Measurements from ENCODE around the gene INSC.

DNA sequence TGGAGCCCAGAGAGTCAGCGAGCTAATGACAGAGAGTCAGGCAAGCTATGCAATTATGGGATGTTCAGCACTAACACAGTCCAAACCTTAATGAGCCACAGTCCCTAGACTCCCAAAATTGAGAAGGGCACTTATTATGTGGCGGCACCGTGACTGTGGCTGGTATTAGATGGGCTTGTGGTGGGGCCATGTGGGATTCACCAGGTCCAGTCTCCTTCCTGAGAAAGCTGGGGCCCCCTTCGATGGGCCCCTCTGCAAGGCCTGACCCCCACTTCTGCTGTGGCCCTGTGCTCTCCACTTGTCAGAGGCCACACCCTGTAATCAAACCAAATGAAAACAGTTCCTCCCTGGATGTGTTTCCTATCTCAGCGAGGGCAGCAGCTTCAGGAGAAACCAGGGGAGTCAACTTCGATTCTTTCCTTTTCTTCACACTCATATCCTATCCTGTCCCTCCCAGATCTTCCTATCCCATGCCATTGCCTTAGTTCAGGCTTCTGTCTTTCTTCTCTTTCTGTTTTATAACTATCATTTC lies 42.9 kb downstream of the INSC start:
- TF ChIP-seq POLR2A (IDR thresholded peaks at IDR 0.05) (no peak), EP300 (IDR thresholded peaks at IDR 0.05) (no peak)
- TF ChIP-seq, protein P1, sequence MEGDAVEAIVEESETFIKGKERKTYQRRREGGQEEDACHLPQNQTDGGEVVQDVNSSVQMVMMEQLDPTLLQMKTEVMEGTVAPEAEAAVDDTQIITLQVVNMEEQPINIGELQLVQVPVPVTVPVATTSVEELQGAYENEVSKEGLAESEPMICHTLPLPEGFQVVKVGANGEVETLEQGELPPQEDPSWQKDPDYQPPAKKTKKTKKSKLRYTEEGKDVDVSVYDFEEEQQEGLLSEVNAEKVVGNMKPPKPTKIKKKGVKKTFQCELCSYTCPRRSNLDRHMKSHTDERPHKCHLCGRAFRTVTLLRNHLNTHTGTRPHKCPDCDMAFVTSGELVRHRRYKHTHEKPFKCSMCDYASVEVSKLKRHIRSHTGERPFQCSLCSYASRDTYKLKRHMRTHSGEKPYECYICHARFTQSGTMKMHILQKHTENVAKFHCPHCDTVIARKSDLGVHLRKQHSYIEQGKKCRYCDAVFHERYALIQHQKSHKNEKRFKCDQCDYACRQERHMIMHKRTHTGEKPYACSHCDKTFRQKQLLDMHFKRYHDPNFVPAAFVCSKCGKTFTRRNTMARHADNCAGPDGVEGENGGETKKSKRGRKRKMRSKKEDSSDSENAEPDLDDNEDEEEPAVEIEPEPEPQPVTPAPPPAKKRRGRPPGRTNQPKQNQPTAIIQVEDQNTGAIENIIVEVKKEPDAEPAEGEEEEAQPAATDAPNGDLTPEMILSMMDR (IDR thresholded peaks at IDR 0.05): no peak

Measured in ovary (tissue), 3 donors.